Activated CD4-positive, alpha-beta T cell treated with anti-CD3 and anti-CD28 coated beads, Interleukin-2, amount 10 ng/mL, durations not matched to agents 24 days and 14 days (primary cell): ENCODE measurements around the gene RPL26. TPM values are rescaled to one million over a fixed set of nuclear protein-coding genes. Genes with fewer than 3 reads are reported as not detected.

Experiments
- DNase-seq: peaks from one replicate; pipeline ENCODE4 v3.0.0; 2022
- H3K27ac Mint-ChIP-seq: one replicate; pipeline ENCODE4 v1.8.0; 2022; ENCODE audit warnings: mild to moderate bottlenecking, mixed read lengths
- H3K27me3 Mint-ChIP-seq: one replicate; pipeline ENCODE4 v1.8.0; 2022; ENCODE audit warnings: mixed read lengths
- H3K36me3 Mint-ChIP-seq: one replicate; pipeline ENCODE4 v1.8.0; 2022; ENCODE audit warnings: low read depth, mild to moderate bottlenecking, mixed read lengths
- H3K4me1 Mint-ChIP-seq: one replicate; pipeline ENCODE4 v1.8.0; 2021; ENCODE audit warnings: mixed read lengths
- H3K4me3 Mint-ChIP-seq: one replicate; pipeline ENCODE4 v1.8.0; 2022; ENCODE audit warnings: mild to moderate bottlenecking, moderate library complexity, mixed read lengths
- H3K9me3 Mint-ChIP-seq: one replicate; pipeline ENCODE4 v1.8.0; 2021; ENCODE audit warnings: mixed read lengths
- intact Hi-C: fragments of 100-400 bp; cut with micrococcal nuclease; formaldehyde crosslinking; loops from one replicate; pipeline ENCODE4 v1.15.1; 2023
- total RNA-seq: library from RNA; stranded (reverse); gene quantifications from 2 replicates; pipeline ENCODE4 v1.2.3, GENCODE V29; 2022

RPL26 gene
- total RNA-seq, 1 donor from 2014 or later, result 2,460 TPM

GRCh38 chr17:8345052-8345690, 37.8 kb downstream of the RPL26 start:
- no peaks in the 10 kb centered on the region for H3K9me3 Mint-ChIP-seq
- H3K4me3 Mint-ChIP-seq, result no peak overlapping the region
- H3K36me3 Mint-ChIP-seq, result no peaks in the 10 kb centered on the region
- peaks cover 2% of the 10 kb centered on the region for H3K4me1 Mint-ChIP-seq
- intact Hi-C loops, result no loop called here
- H3K27me3 Mint-ChIP-seq, result peaks cover 26% of the 10 kb centered on the region
- H3K27ac Mint-ChIP-seq, result no peak overlapping the region
- no peak for DNase-seq

- peaks cover 10% of the 10 kb centered on the region for H3K4me1 Mint-ChIP-seq
- intact Hi-C loops, result no loop called here
- peaks cover 21% of the 10 kb centered on the region for H3K27me3 Mint-ChIP-seq
- DNase-seq, result no peak
- no peak overlapping the region for H3K4me3 Mint-ChIP-seq
- H3K36me3 Mint-ChIP-seq, result no peaks in the 10 kb centered on the region
- H3K27ac Mint-ChIP-seq, result no peak overlapping the region
- no peaks in the 10 kb centered on the region for H3K9me3 Mint-ChIP-seq
These were observed 41.5 kb downstream of the RPL26 start for GRCh38 chr17:8341456-8341855.

- no peaks in the 10 kb centered on the region for H3K9me3 Mint-ChIP-seq
- H3K27ac Mint-ChIP-seq, result no peak within 1 kb of the TSS
- H3K27me3 Mint-ChIP-seq, result peaks cover 9% of the 10 kb centered on the region
These were observed 43.5 kb downstream of the RPL26 start, which contains the start of gene ODF4 for GRCh38 chr17:8339540-8339939. Gene ODF4 (plus strand): TSS chr17:8339840. CDS start chr17:8340052, 212 bp downstream.

GRCh38 chr17:8338753-8339140, 44.2 kb downstream of the RPL26 start:
- Mint-ChIP-seq H3K36me3 (no peaks in the 10 kb centered on the region), H3K4me3 (no peak overlapping the region), H3K9me3 (no peaks in the 10 kb centered on the region), H3K27ac (no peak overlapping the region), H3K4me1 (peaks cover 8% of the 10 kb centered on the region), H3K27me3 (peaks cover 9% of the 10 kb centered on the region)
- intact Hi-C loops, result no loop called here
- DNase-seq, result no peak

More at GRCh38 chr17:8339540-8339939, 43.5 kb downstream of the RPL26 start, which contains the start of gene ODF4:
- Mint-ChIP-seq H3K4me1 (peaks cover 8% of the 10 kb centered on the region), H3K4me3 (no peak within 1 kb of the TSS), H3K36me3 (no peaks in the 10 kb centered on the region)
- no peak for DNase-seq
- intact Hi-C loops, result no loop called here

- Mint-ChIP-seq H3K4me1 (peaks cover 8% of the 10 kb centered on the region), H3K4me3 (peak overlapping the region; percentile 1), H3K27ac (no peak overlapping the region), H3K9me3 (no peaks in the 10 kb centered on the region), H3K36me3 (no peaks in the 10 kb centered on the region), H3K27me3 (peaks cover 9% of the 10 kb centered on the region)
- intact Hi-C loops, result no loop called here
- DNase-seq, result no peak
These were observed 44.9 kb downstream of the RPL26 start for GRCh38 chr17:8337802-8338752.

GRCh38 chr17:8333281-8333680, 49.7 kb downstream of the RPL26 start:
- H3K4me3 Mint-ChIP-seq, result no peak overlapping the region
- H3K4me1 Mint-ChIP-seq, result peaks cover 6% of the 10 kb centered on the region
- H3K36me3 Mint-ChIP-seq, result no peaks in the 10 kb centered on the region
- H3K27me3 Mint-ChIP-seq, result peaks cover 8% of the 10 kb centered on the region
- H3K27ac Mint-ChIP-seq, result no peak overlapping the region
- DNase-seq, result no peak
- H3K9me3 Mint-ChIP-seq, result no peaks in the 10 kb centered on the region
- intact Hi-C loops, result no loop called here

GRCh38 chr17:8332688-8333087, 50.3 kb downstream of the RPL26 start:
- Mint-ChIP-seq H3K36me3 (no peaks in the 10 kb centered on the region), H3K4me3 (no peak overlapping the region), H3K4me1 (peaks cover under 1% of the 10 kb centered on the region), H3K9me3 (no peaks in the 10 kb centered on the region), H3K27ac (no peak overlapping the region), H3K27me3 (peaks cover 14% of the 10 kb centered on the region)
- no peak for DNase-seq
- intact Hi-C loops, result no loop called here

GRCh38 chr17:8332128-8332527, 50.9 kb downstream of the RPL26 start:
- no peaks in the 10 kb centered on the region for H3K9me3 Mint-ChIP-seq
- peaks cover 19% of the 10 kb centered on the region for H3K27me3 Mint-ChIP-seq
- intact Hi-C loops, result no loop called here
- no peak overlapping the region for H3K4me3 Mint-ChIP-seq
- no peak for DNase-seq
- H3K36me3 Mint-ChIP-seq, result no peaks in the 10 kb centered on the region
- no peak overlapping the region for H3K27ac Mint-ChIP-seq
- H3K4me1 Mint-ChIP-seq, result peaks cover 2% of the 10 kb centered on the region

Other genes with a start within 250 kb of the RPL26 start
- gene PER1, start 230.8 kb downstream of the RPL26 start, total RNA-seq, result 39.4 and 41.7 TPM in 2 replicates
- gene VAMP2, start 220.2 kb downstream of the RPL26 start, total RNA-seq, result 45.1 and 49.6 TPM in 2 replicates
- gene TMEM107, start 206.8 kb downstream of the RPL26 start, total RNA-seq, result 20.9 and 21.4 TPM in 2 replicates
- gene BORCS6, start 193.0 kb downstream of the RPL26 start, total RNA-seq, result 4.7 and 5.7 TPM in 2 replicates
- 92.3 and 101 TPM in 2 replicates for gene AURKB, start 172.6 kb downstream of the RPL26 start, total RNA-seq
- gene CTC1, start 135.1 kb downstream of the RPL26 start, total RNA-seq, result 75.0 and 78.7 TPM in 2 replicates
- 208 and 211 TPM in 2 replicates for gene PFAS, start 133.9 kb downstream of the RPL26 start, total RNA-seq
- gene RANGRF, start 94.5 kb downstream of the RPL26 start, total RNA-seq, result 57.5 and 66.3 TPM in 2 replicates
- gene SLC25A35, start 87.8 kb downstream of the RPL26 start, total RNA-seq, result 5.4 and 6.8 TPM in 2 replicates
- gene ARHGEF15, start 73.0 kb downstream of the RPL26 start, total RNA-seq, result not detected in 2 replicates
- gene ODF4, start 43.4 kb downstream of the RPL26 start, total RNA-seq, result not detected in 2 replicates
- gene RNF222, start 14.6 kb upstream of the RPL26 start, total RNA-seq, result not detected in 2 replicates
- gene NDEL1, start 52.7 kb upstream of the RPL26 start, total RNA-seq, result 72.8 and 74.3 TPM in 2 replicates
- gene MYH10, start 247.5 kb upstream of the RPL26 start, total RNA-seq, result 14.1 and 19.4 TPM in 2 replicates